Measurements from ENCODE around the gene RELCH.

DNA sequence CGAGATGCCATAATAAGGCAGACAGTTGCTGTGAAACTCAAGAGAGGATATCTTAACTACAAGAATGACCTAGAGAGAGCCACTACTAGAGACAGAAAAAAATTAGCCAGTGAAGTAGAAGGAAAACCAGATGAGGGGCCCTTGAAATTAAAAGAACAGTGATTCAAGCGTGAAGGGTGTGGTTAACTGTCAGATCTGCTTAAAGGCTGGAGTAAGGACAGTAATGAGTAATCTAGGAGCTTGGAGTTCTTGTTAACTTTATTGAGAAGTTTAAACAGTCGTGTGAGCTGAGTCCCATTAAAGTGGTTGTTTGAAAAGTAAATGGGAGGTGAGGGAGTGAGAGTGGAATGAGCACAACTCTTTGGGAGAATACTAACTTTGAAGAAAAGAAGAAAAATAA is 21.5 kb upstream of the RELCH start:
- TF ChIP-seq EZH2 (IDR thresholded peaks at IDR 0.05; ENCODE audit: insufficient read depth, poor library complexity, severe bottlenecking) (no peak), EZH2phosphoT487 (IDR thresholded peaks at IDR 0.05; ENCODE audit: insufficient read depth, low read depth) (no peak)
